Psoas muscle (tissue), 8 donors: Measurements from ENCODE around the gene INPP5K. TPM values are rescaled to one million over a fixed set of nuclear protein-coding genes. Genes with fewer than 3 reads are reported as not detected.

Experiments
- ATAC-seq, 4 donors: fragments of 200-7000 bp; cut with Tn5 transposase; one replicate each; pipeline ENCODE4 v1.9.1; 2020; ENCODE audit warnings: moderate library complexity in 3 of 4, mild to moderate bottlenecking in 2 of 4
- DNase-seq, 2 donors: peaks; one replicate each; pipeline ENCODE4 v3.0.0-alpha.2; 2020
- H3K27ac ChIP-seq: fragments of 200-600 bp; one replicate; pipeline ENCODE4 v1.8.0; 2022
- H3K27me3 ChIP-seq, 3 donors: fragments of 200-600 bp in 1 of 3; one replicate each; pipeline versions ENCODE4 v1.6.1 to v1.8.0; 2013 to 2022; ENCODE audit warnings: low read length in 2 of 3, mild to moderate bottlenecking in 2 of 3, moderate library complexity in 1 of 3; ENCODE audit not compliant: insufficient read depth in 3 of 3
- H3K36me3 ChIP-seq, 2 donors: fragments of 200-600 bp in 1 of 2; one replicate each; pipeline versions ENCODE4 v1.6.1 to v1.8.0; 2013 to 2022; ENCODE audit warnings: low read depth in 1 of 2, mild to moderate bottlenecking in 1 of 2, moderate library complexity in 1 of 2; ENCODE audit not compliant: insufficient read depth in 1 of 2
- H3K4me1 ChIP-seq: fragments of 200-600 bp; one replicate; pipeline ENCODE4 v1.8.0; 2022
- H3K4me3 ChIP-seq: fragments of 200-600 bp; one replicate; pipeline ENCODE4 v1.8.0; 2022; ENCODE audit warnings: mild to moderate bottlenecking
- H3K9me3 ChIP-seq: fragments of 200-600 bp; one replicate; pipeline ENCODE4 v1.8.0; 2022
- CTCF ChIP-seq: fragments of 200-600 bp; IDR thresholded peaks from one replicate; pipeline ENCODE4 v1.8.0; 2022; ENCODE audit warnings: antibody characterized with exemption
- WGBS, 3 donors: extraction: QIAGEN DNeasy Blood & Tissue Kit; methylation state at CpG; one replicate each; pipeline versions ENCODE4 v1.1.6 to v1.1.7; 2013; 5-methylcytosine and 5-hydroxymethylcytosine counted together
- intact Hi-C, 2 donors: fragments of 100-400 bp; cut with DNase I; formaldehyde crosslinking; loops; one replicate each; pipeline versions ENCODE4 v1.11.0 to v1.14.2; 2022
- polyA plus RNA-seq, 3 donors: library from polyadenylated mRNA; stranded (reverse); fragments of 200-250 nt; gene quantifications; one replicate each; pipeline ENCODE4 v1.2.3, GENCODE V29; 2013
- total RNA-seq, 4 donors: library from RNA; stranded (reverse); fragmentation: NEBNext Ultra II Directional in 2 of 4; extraction: Animal tissue kit (Norgen Biotek cat#: 25700) in 2 of 4; gene quantifications; one replicate each; pipeline versions ENCODE4 v1.2.1 to v1.2.4, GENCODE V29; 2021 to 2023
- donor health status: healthy with polysubstance abuse.
- donor health status: DM: no; HTN: no; CAD: no; lungs with moderate emphysema.
- donor health status: Bipolar disorder and iron deficiency.
- donor health status: healthy.
- donor health status: DM: yes; HTN: yes; CAD: no.
- donor health status: DM: no; HTN: no; CAD: no.
- donor health status: DM: no; HTN: no; CAD: no.
- donor health status: DM: yes; HTN: yes; CAD: no.

INPP5K gene
- total and polyA plus RNA-seq, 7 donors, result 25.6 to 45.4 (median 38.9) TPM

- intact Hi-C loops, result no loop called here
- ATAC-seq, result no peak
Measured at GRCh38 chr17:1461198-1461944, 55.0 kb downstream of the INPP5K start.

GRCh38 chr17:1460233-1460632 lies 56.2 kb downstream of the INPP5K start:
- 6 to 14% (median 12%) methylated on average over 6 of the region's 6 CpGs for WGBS, 3 donors
- H3K9me3 ChIP-seq, result no peaks in the 10 kb centered on the region
- no peak for TF ChIP-seq CTCF

More at GRCh38 chr17:1461198-1461944, 55.0 kb downstream of the INPP5K start:
- H3K36me3 ChIP-seq, result peaks cover 0 to 32% of the 10 kb centered on the region in 2 donors
- WGBS, 3 donors, result 86 to 88% (median 88%) methylated on average over 17 to 18 of the region's 18 CpGs
- no peak overlapping the region for H3K4me3 ChIP-seq
- no peak for TF ChIP-seq CTCF
- H3K27ac ChIP-seq, result no peak overlapping the region
- no peaks in the 10 kb centered on the region for H3K9me3 ChIP-seq
- H3K27me3 ChIP-seq, result no peaks in the 10 kb centered on the region
- no peak for DNase-seq
- peaks cover 12% of the 10 kb centered on the region for H3K4me1 ChIP-seq

GRCh38 chr17:1455797-1456599 lies 60.4 kb downstream of the INPP5K start, which contains the start of gene CRK:
Gene CRK (minus strand): TSS chr17:1456232. CDS start chr17:1456117, 115 bp downstream.
- Histone ChIP-seq H3K4me1 (peaks cover 45% of the 10 kb centered on the region), H3K36me3 (peaks cover 2 to 12% of the 10 kb centered on the region in 2 donors), H3K4me3 (peak within 1 kb of the TSS; percentile 95), H3K9me3 (no peaks in the 10 kb centered on the region), H3K27me3 (no peaks in the 10 kb centered on the region), H3K27ac (peak within 1 kb of the TSS; percentile 95)
- no peak for TF ChIP-seq CTCF
- intact Hi-C loops, result loop anchor here (1.0 to 10.0 kb wide), 4 partner anchors 52 to 89 kb away; partner anchors contain the start of gene INPP5K (in 1 of the 2)
- DNase-seq (peak; percentile 97 to 99), ATAC-seq (peak; percentile 86 to 92 (median 90))
- WGBS, 3 donors, result 0 to 1% (median 0%) methylated on average over 67 to 93 of the region's 93 CpGs

More at GRCh38 chr17:1460233-1460632, 56.2 kb downstream of the INPP5K start:
- Histone ChIP-seq H3K27me3 (no peaks in the 10 kb centered on the region), H3K4me3 (no peak overlapping the region), H3K4me1 (peaks cover 12% of the 10 kb centered on the region), H3K36me3 (peaks cover 0 to 26% of the 10 kb centered on the region in 2 donors), H3K27ac (peak overlapping the region; percentile 72)
- DNase-seq, result peak; percentile 86 to 95
- intact Hi-C loops, result no loop called here
- ATAC-seq, result peak; percentile 71 to 74 (median 72)

GRCh38 chr17:1455291-1455796 lies 61.1 kb downstream of the INPP5K start:
- peak; percentile 78 to 88 for DNase-seq
- peak; percentile 68 for TF ChIP-seq CTCF
- 0% methylated on average over 27 to 31 of the region's 31 CpGs for WGBS, 3 donors
- Histone ChIP-seq H3K27ac (peak overlapping the region; percentile 95), H3K4me3 (peak overlapping the region; percentile 95), H3K9me3 (no peaks in the 10 kb centered on the region), H3K36me3 (peaks cover 2 to 12% of the 10 kb centered on the region in 2 donors), H3K27me3 (no peaks in the 10 kb centered on the region), H3K4me1 (peaks cover 39% of the 10 kb centered on the region)
- peak; percentile 51 to 71 (median 60) for ATAC-seq
- intact Hi-C loops, result loop anchor here (1.0 to 10.0 kb wide), 4 partner anchors 51 to 88 kb away; partner anchors contain the start of gene INPP5K (in 1 of the 2)
